Measurements from ENCODE around the gene ZFYVE27.

The ZFYVE27 gene

GRCh38 chr10:97798958-97799610 is 62.2 kb downstream of the ZFYVE27 start:
- DNase-seq, result no peak

GRCh38 chr10:97800474-97800873 is 63.5 kb downstream of the ZFYVE27 start:
- no peak for DNase-seq

- no peak for DNase-seq
These were observed 64.5 kb downstream of the ZFYVE27 start for GRCh38 chr10:97801422-97801821.

GRCh38 chr10:97805096-97805884 is 68.4 kb downstream of the ZFYVE27 start:
- no peak for DNase-seq

GRCh38 chr10:97805949-97806348 is 69.0 kb downstream of the ZFYVE27 start:
- no peak for DNase-seq

- DNase-seq, result no peak
These were observed 73.5 kb downstream of the ZFYVE27 start for GRCh38 chr10:97810446-97810845.
